Measurements from ENCODE around the gene IFI35. TPM values are rescaled to one million over a fixed set of nuclear protein-coding genes. Genes with fewer than 3 reads are reported as not detected.

Gene IFI35
- total and polyA plus RNA-seq, 12 donors, result 7.0 to 61.6 (median 13.6) TPM

- DNase-seq (no peak), ATAC-seq (no peak)
- intact Hi-C loops (cut with DNase I), result no loop called here
- H3K4me3 ChIP-seq, result peak overlapping the region in 1 of 10 donors; percentile 94
- peaks cover 4 to 54% (median 27%) of the 10 kb centered on the region in 9 donors for H3K4me1 ChIP-seq
- no peaks in the 10 kb centered on the region for H3K27me3 ChIP-seq
- no peak for TF ChIP-seq CTCF (IDR thresholded peaks at IDR 0.05)
- peaks cover 0 to 49% (median 4%) of the 10 kb centered on the region in 9 donors for H3K36me3 ChIP-seq
- H3K27ac ChIP-seq, result no peak overlapping the region
- H3K9me3 ChIP-seq, result no peaks in the 10 kb centered on the region
Observed at GRCh38 chr17:42982266-42982665, 24.3 kb upstream of the IFI35 start.

GRCh38 chr17:42985225-42985624 is 21.4 kb upstream of the IFI35 start:
- Histone ChIP-seq H3K9me3 (no peaks in the 10 kb centered on the region), H3K27me3 (no peaks in the 10 kb centered on the region), H3K4me1 (peaks cover 2 to 45% (median 15%) of the 10 kb centered on the region in 9 donors), H3K36me3 (peaks cover 0 to 79% (median 25%) of the 10 kb centered on the region in 9 donors), H3K27ac (peak overlapping the region in 2 of 10 donors; percentile 35 to 86), H3K4me3 (peak overlapping the region in 1 of 10 donors; percentile 19)
- intact Hi-C loops (cut with DNase I), result no loop called here
- TF ChIP-seq CTCF (IDR thresholded peaks at IDR 0.05), result no peak
- no peak for ATAC-seq
- 0 to 83% methylated on average over 1 of the region's 1 CpG for WGBS, 2 donors
- DNase-seq, result no peak

- 95 to 96% methylated on average over 5 of the region's 5 CpGs for WGBS, 2 donors
- intact Hi-C loops (cut with DNase I), result no loop called here
- Histone ChIP-seq H3K36me3 (peaks cover 0 to 99% (median 40%) of the 10 kb centered on the region in 9 donors), H3K27me3 (no peaks in the 10 kb centered on the region), H3K4me3 (no peak overlapping the region), H3K4me1 (peaks cover 0 to 27% (median 0%) of the 10 kb centered on the region in 9 donors), H3K9me3 (no peaks in the 10 kb centered on the region), H3K27ac (no peak overlapping the region)
- TF ChIP-seq CTCF (IDR thresholded peaks at IDR 0.05), result no peak
- DNase-seq, result no peak
- no peak for ATAC-seq
Observed at GRCh38 chr17:42989141-42989540, 17.4 kb upstream of the IFI35 start.

- H3K9me3 ChIP-seq, result no peaks in the 10 kb centered on the region
- H3K4me1 ChIP-seq, result peaks cover 0 to 18% (median 0%) of the 10 kb centered on the region in 9 donors
- intact Hi-C loops (cut with DNase I), result no loop called here
- no peak overlapping the region for H3K27ac ChIP-seq
- no peak for ATAC-seq
- 82 to 88% methylated on average over 6 of the region's 6 CpGs for WGBS, 2 donors
- no peaks in the 10 kb centered on the region for H3K27me3 ChIP-seq
- no peak for DNase-seq
- peaks cover 0 to 100% (median 40%) of the 10 kb centered on the region in 9 donors for H3K36me3 ChIP-seq
- no peak for TF ChIP-seq CTCF (IDR thresholded peaks at IDR 0.05)
- no peak overlapping the region for H3K4me3 ChIP-seq
Observed at GRCh38 chr17:42989726-42990652, 16.6 kb upstream of the IFI35 start.
